Stomach (tissue), 9 donors: Measurements from ENCODE around the gene SMIM15. TPM values are rescaled to one million over a fixed set of nuclear protein-coding genes. Genes with fewer than 3 reads are reported as not detected.

Experiments
- DNase-seq, 2 donors: peaks; one replicate each; pipeline versions ENCODE4 v3.0.0 to v3.0.0-alpha.2; 2013 to 2019
- H3K27ac ChIP-seq, 5 donors: fragments of 200-600 bp in 4 of 5; sonication (generic) in 4 of 5; one replicate each; pipeline ENCODE4 v1.5.1; 2013 to 2019; ENCODE audit warnings: mild to moderate bottlenecking in 1 of 5, moderate library complexity in 1 of 5
- H3K27me3 ChIP-seq, 3 donors: fragments of 200-600 bp; sonication (generic); one replicate each; pipeline ENCODE4 v1.5.1; 2017 to 2019; ENCODE audit warnings: mixed run types in 1 of 3
- H3K36me3 ChIP-seq, 4 donors: fragments of 200-600 bp; sonication (generic); 1 replicate in 3 of 4; 2 replicates in 1 of 4; pipeline ENCODE4 v1.5.1; 2016 to 2019
- H3K4me1 ChIP-seq, 4 donors: fragments of 200-600 bp; sonication (generic); one replicate each; pipeline ENCODE4 v1.5.1; 2016 to 2019
- H3K4me3 ChIP-seq, 4 donors: fragments of 200-600 bp; sonication (generic) in 3 of 4; one replicate each; pipeline ENCODE4 v1.5.1; 2016 to 2019; ENCODE audit warnings: mild to moderate bottlenecking in 1 of 4
- H3K9me3 ChIP-seq, 4 donors: fragments of 200-600 bp; sonication (generic); one replicate each; pipeline ENCODE4 v1.5.1; 2016 to 2019
- CTCF ChIP-seq, 7 experiments: fragments of 450-650 bp in 4 of 7; fragments of 200-600 bp in 3 of 7; sonication (generic) in 3 of 7; IDR thresholded peaks; one replicate each; pipeline ENCODE4 v1.5.1; 2016 to 2019; ENCODE audit warnings: antibody characterized with exemption in 7 of 7, control low read depth in 2 of 7, mild to moderate bottlenecking in 1 of 7
- EP300 ChIP-seq: sonication (generic); formaldehyde crosslinking; IDR thresholded peaks from one replicate; pipeline ENCODE4 v1.6.1; 2017; ENCODE audit warnings: antibody characterized with exemption
- POLR2A ChIP-seq, 4 donors: fragments of 450-650 bp; IDR thresholded peaks; one replicate each; pipeline ENCODE4 v1.6.1; 2016; ENCODE audit warnings: antibody characterized with exemption in 4 of 4, control low read depth in 2 of 4, mild to moderate bottlenecking in 1 of 4, moderate library complexity in 1 of 4
- POLR2AphosphoS5 ChIP-seq, 3 donors: sonication (generic); formaldehyde crosslinking; IDR thresholded peaks; one replicate each; pipeline ENCODE4 v1.6.1; 2016; ENCODE audit warnings: antibody characterized with exemption in 3 of 3
- WGBS, 5 donors: extraction: QIAGEN DNeasy Blood & Tissue Kit in 3 of 5; methylation state at CpG; one replicate each; pipeline versions ENCODE4 v1.1.5 to v1.1.7; 2013 to 2018; 5-methylcytosine and 5-hydroxymethylcytosine counted together
- intact Hi-C: fragments of 100-400 bp; cut with DNase I; formaldehyde crosslinking; loops from one replicate; pipeline ENCODE4 v1.15.1; 2023; ENCODE audit warnings: low total_unique reads
- polyA plus RNA-seq, 3 donors: library from polyadenylated mRNA; stranded (reverse); fragments of 200-250 nt; gene quantifications; one replicate each; pipeline ENCODE4 v1.2.3, GENCODE V29; 2013
- total RNA-seq, 5 donors: library from RNA; depleted of rRNA; stranded (reverse); fragments of >200 nt; gene quantifications; one replicate each; pipeline versions ENCODE4 v1.1.0 to v1.2.3, GENCODE V29; 2014 to 2016
- donor health status: healthy with polysubstance abuse.
- donor health status: Bipolar disorder and iron deficiency.
- donor health status: healthy.

The SMIM15 gene
- total and polyA plus RNA-seq, 8 donors: 21.6 to 60.8 (median 29.9) TPM

GRCh38 chr5:61183538-61183937 is 21.3 kb upstream of the SMIM15 start:
- Histone ChIP-seq H3K9me3 (no peaks in the 10 kb centered on the region), H3K27me3 (no peaks in the 10 kb centered on the region), H3K4me3 (no peak overlapping the region), H3K4me1 (peaks cover 0 to 14% (median 0%) of the 10 kb centered on the region in 4 donors), H3K27ac (no peak overlapping the region), H3K36me3 (no peaks in the 10 kb centered on the region)
- 95 to 100% (median 97%) methylated on average over 1 of the region's 1 CpG for WGBS, 5 donors
- TF ChIP-seq POLR2A (IDR thresholded peaks at IDR 0.05) (no peak), EP300 (no peak), CTCF (IDR thresholded peaks at IDR 0.05) (no peak), POLR2AphosphoS5 (IDR thresholded peaks at IDR 0.05) (no peak)
- no peak for DNase-seq
- intact Hi-C loops: no loop called here

GRCh38 chr5:61182449-61182848 is 20.2 kb upstream of the SMIM15 start:
- TF ChIP-seq POLR2A (IDR thresholded peaks at IDR 0.05): no peak
- TF ChIP-seq CTCF (IDR thresholded peaks at IDR 0.05): no peak
- TF ChIP-seq POLR2AphosphoS5 (IDR thresholded peaks at IDR 0.05): no peak
- TF ChIP-seq EP300: no peak

GRCh38 chr5:61180886-61181285 is 18.6 kb upstream of the SMIM15 start:
- Histone ChIP-seq H3K36me3 (no peaks in the 10 kb centered on the region), H3K4me3 (peak overlapping the region in 3 of 4 donors; percentile 5 to 30 (median 20)), H3K27ac (no peak overlapping the region), H3K9me3 (no peaks in the 10 kb centered on the region), H3K27me3 (no peaks in the 10 kb centered on the region), H3K4me1 (peaks cover 0 to 14% (median 0%) of the 10 kb centered on the region in 4 donors)
- DNase-seq: no peak
- TF ChIP-seq EP300 (no peak), CTCF (IDR thresholded peaks at IDR 0.05) (no peak), POLR2A (IDR thresholded peaks at IDR 0.05) (no peak), POLR2AphosphoS5 (IDR thresholded peaks at IDR 0.05) (no peak)
- 38 to 45% (median 41%) methylated on average over 2 of the region's 2 CpGs for WGBS, 5 donors
- intact Hi-C loops: no loop called here

More at GRCh38 chr5:61182449-61182848, 20.2 kb upstream of the SMIM15 start:
- no peaks in the 10 kb centered on the region for H3K27me3 ChIP-seq
- WGBS, 5 donors: 29 to 59% (median 56%) methylated on average over 2 of the region's 2 CpGs
- no peak overlapping the region for H3K27ac ChIP-seq
- no peaks in the 10 kb centered on the region for H3K9me3 ChIP-seq
- DNase-seq: peak in 1 of 2 donors; percentile 21
- H3K4me1 ChIP-seq: peaks cover 0 to 14% (median 0%) of the 10 kb centered on the region in 4 donors
- H3K36me3 ChIP-seq: no peaks in the 10 kb centered on the region
- intact Hi-C loops: no loop called here
- H3K4me3 ChIP-seq: no peak overlapping the region

GRCh38 chr5:61178702-61179101 is 16.4 kb upstream of the SMIM15 start:
- TF ChIP-seq EP300 (no peak), POLR2AphosphoS5 (IDR thresholded peaks at IDR 0.05) (peak in 2 of 3 donors; percentile 21 to 47)
- Histone ChIP-seq H3K27me3 (no peaks in the 10 kb centered on the region), H3K9me3 (no peaks in the 10 kb centered on the region), H3K27ac (no peak overlapping the region), H3K4me3 (no peak overlapping the region), H3K36me3 (no peaks in the 10 kb centered on the region), H3K4me1 (peaks cover 0 to 14% (median 0%) of the 10 kb centered on the region in 4 donors)
- 35 to 59% (median 48%) methylated on average over 4 of the region's 4 CpGs for WGBS, 5 donors
- DNase-seq: no peak
- intact Hi-C loops: loop anchor here (10.0 kb wide), 1 partner anchor 146 kb away; no protein-coding TSS in a partner anchor

- 84 to 93% (median 89%) methylated on average over 7 of the region's 7 CpGs for WGBS, 5 donors
- Histone ChIP-seq H3K27ac (no peak overlapping the region), H3K36me3 (no peaks in the 10 kb centered on the region), H3K9me3 (no peaks in the 10 kb centered on the region), H3K27me3 (no peaks in the 10 kb centered on the region), H3K4me1 (peaks cover 0 to 14% (median 0%) of the 10 kb centered on the region in 4 donors), H3K4me3 (no peak overlapping the region)
- no peak for DNase-seq
- intact Hi-C loops: loop anchor here (10.0 kb wide), 1 partner anchor 147 kb away; no protein-coding TSS in a partner anchor
- TF ChIP-seq EP300 (no peak), POLR2A (IDR thresholded peaks at IDR 0.05) (no peak), CTCF (IDR thresholded peaks at IDR 0.05) (no peak), POLR2AphosphoS5 (IDR thresholded peaks at IDR 0.05) (no peak)
These were observed 15.4 kb upstream of the SMIM15 start for GRCh38 chr5:61177716-61178115.
